PC-3 (cell line): ENCODE data around the gene ARHGAP42.

ENCODE experiments used
- CTCF ChIP-seq: fragments of 300-600 bp; sonication (generic); conservative IDR thresholded peaks from 2 replicates; pipeline ENCODE4 v1.5.1; 2017; ENCODE audit warnings: antibody characterized with exemption, low read depth, mild to moderate bottlenecking, low read length
- EZH2 ChIP-seq: fragments of 300-600 bp; sonication (generic); IDR thresholded peaks from one replicate; pipeline ENCODE4 v1.6.1; 2017; ENCODE audit warnings: antibody characterized with exemption, mild to moderate bottlenecking, low read length; ENCODE audit not compliant: unreplicated experiment

- TF ChIP-seq CTCF (no peak), EZH2 (no peak)
Observed at GRCh38 chr11:100837311-100837710, 150.2 kb downstream of the ARHGAP42 start.
